Activated CD4-positive, alpha-beta T cell treated with anti-CD3 and anti-CD28 coated beads for 36 hours (primary cell): ENCODE data around the gene LONRF2. TPM values are rescaled to one million over a fixed set of nuclear protein-coding genes. Genes with fewer than 3 reads are reported as not detected.

ENCODE experiments used
- ATAC-seq: fragments of 200-7000 bp; cut with Tn5 transposase; one replicate; pipeline ENCODE4 v1.10.0; 2021; ENCODE audit warnings: mild to moderate bottlenecking, moderate library complexity
- CTCF ChIA-PET: fragments of 350-600 bp; sonication (Branson Sonifier 250); formaldehyde crosslinking; loops from one replicate; lab custom pipeline; 2021; ENCODE audit warnings: antibody characterized with exemption; lab: Charles Lee
- POLR2A ChIA-PET: fragments of 350-600 bp; sonication (Branson Sonifier 250); formaldehyde crosslinking; loops from one replicate; lab custom pipeline; 2021; ENCODE audit warnings: antibody characterized with exemption, inconsistent platforms; lab: Charles Lee
- DNase-seq: peaks from one replicate; pipeline ENCODE4 v3.0.0-alpha.2; 2020
- H3K27ac Mint-ChIP-seq: one replicate; pipeline ENCODE4 v1.8.0; 2021; ENCODE audit warnings: mixed read lengths
- H3K27me3 Mint-ChIP-seq: one replicate; pipeline ENCODE4 v1.8.0; 2021; ENCODE audit warnings: mixed read lengths
- H3K36me3 Mint-ChIP-seq: one replicate; pipeline ENCODE4 v1.8.0; 2021; ENCODE audit warnings: low read depth, mixed read lengths
- H3K4me1 Mint-ChIP-seq: one replicate; pipeline ENCODE4 v1.8.0; 2021; ENCODE audit warnings: mixed read lengths
- H3K4me3 Mint-ChIP-seq: one replicate; pipeline ENCODE4 v1.8.0; 2021; ENCODE audit warnings: mild to moderate bottlenecking, moderate library complexity, mixed read lengths
- H3K9me3 Mint-ChIP-seq: one replicate; pipeline ENCODE4 v1.8.0; 2021; ENCODE audit warnings: low read depth, mixed read lengths
- intact Hi-C, 2 experiments: fragments of 100-400 bp; cut with DNase I in 1 of 2; cut with micrococcal nuclease in 1 of 2; formaldehyde crosslinking; loops; one replicate each; pipeline versions ENCODE4 v1.14.2 to v1.15.1; 2022 to 2024; cut with DNase I, micrococcal nuclease
- total RNA-seq, 2 experiments: library from RNA; stranded (reverse); gene quantifications; one replicate each; pipeline ENCODE4 v1.2.3, GENCODE V29; 2021

The LONRF2 gene
- total RNA-seq, 2 experiments from 2014 or later, result 0.02 to 0.04 TPM

DNA sequence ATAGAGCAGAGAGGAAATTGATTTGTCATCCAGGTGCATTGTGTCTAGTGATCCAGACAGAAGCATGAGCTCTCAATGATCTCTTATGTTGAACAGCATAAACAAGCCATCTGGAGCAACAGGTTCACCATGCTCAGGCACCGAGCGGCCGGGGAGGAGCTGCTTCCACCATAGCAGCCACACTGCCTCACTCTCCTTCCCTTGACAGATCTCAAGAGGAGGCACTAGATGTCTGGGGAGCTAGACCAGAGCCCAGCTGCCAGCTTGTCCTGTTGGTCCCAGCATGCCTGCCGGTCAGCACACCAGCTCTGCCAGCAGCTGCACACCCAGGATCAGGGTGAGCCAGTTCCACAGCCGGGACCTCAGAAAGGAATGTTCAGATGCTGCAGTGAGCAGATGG lies 17.5 kb upstream of the LONRF2 start:
- intact Hi-C loops, result no loop called here
- H3K27ac Mint-ChIP-seq, result no peak overlapping the region
- H3K4me3 Mint-ChIP-seq, result no peak overlapping the region
- H3K36me3 Mint-ChIP-seq, result no peaks in the 10 kb centered on the region
- DNase-seq, result no peak
- H3K4me1 Mint-ChIP-seq, result no peaks in the 10 kb centered on the region
- H3K27me3 Mint-ChIP-seq, result peaks cover 6% of the 10 kb centered on the region
- peaks cover 5% of the 10 kb centered on the region for H3K9me3 Mint-ChIP-seq
- CTCF ChIA-PET, result interaction anchor here (0.5 to 1.4 kb wide), 3 partner anchors 9 to 641 kb away, joined by 3 read pairs; no protein-coding TSS in a partner anchor
- no peak for ATAC-seq
- POLR2A ChIA-PET, result no interaction called here

DNA sequence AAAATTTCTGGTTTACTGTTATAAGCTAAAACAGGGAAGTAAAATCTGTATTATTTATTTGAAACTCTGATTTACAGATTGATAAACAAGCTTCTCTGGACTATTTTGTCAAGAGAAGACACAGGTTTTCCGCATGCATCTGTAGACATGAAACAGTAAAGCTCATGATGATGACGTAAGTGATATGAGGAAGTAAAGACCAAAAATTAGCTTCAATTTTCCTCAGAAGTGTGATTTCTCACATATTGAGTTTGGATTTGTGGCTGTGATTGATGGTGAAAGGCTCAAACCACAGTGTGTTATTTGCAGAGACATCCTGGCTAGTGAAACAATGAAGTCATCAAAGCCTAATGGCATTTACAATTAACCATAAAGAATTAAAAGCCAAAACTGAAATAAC lies 12.6 kb upstream of the LONRF2 start:
- POLR2A ChIA-PET, result no interaction called here
- H3K9me3 Mint-ChIP-seq, result no peaks in the 10 kb centered on the region
- CTCF ChIA-PET, result interaction anchor here (2.5 kb wide), 1 partner anchor 46 kb away, joined by 8 read pairs; no protein-coding TSS in a partner anchor
- H3K27ac Mint-ChIP-seq, result no peak overlapping the region
- H3K4me3 Mint-ChIP-seq, result no peak overlapping the region
- no peak for DNase-seq
- H3K4me1 Mint-ChIP-seq, result no peaks in the 10 kb centered on the region
- intact Hi-C loops, result no loop called here
- no peaks in the 10 kb centered on the region for H3K36me3 Mint-ChIP-seq
- peaks cover 7% of the 10 kb centered on the region for H3K27me3 Mint-ChIP-seq
- no peak for ATAC-seq

DNA sequence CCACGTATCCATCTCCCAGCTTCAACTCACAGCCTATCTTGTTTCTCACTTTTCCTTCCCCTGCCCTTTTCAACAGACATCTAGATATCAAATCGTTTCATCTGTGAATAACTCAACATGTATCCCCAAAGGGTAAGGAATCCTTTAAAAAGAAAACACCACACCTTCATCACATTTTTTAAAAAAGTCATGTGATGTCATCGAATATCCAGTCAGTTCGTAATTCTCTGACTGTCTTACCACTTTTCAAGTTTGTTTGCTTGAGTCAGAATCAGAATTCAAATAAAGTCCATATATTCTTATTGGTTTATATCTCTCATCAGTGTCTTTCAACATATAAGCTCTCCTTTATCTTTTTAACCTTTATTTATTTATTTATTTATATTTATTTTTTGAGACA lies 5.4 kb upstream of the LONRF2 start:
- no peak overlapping the region for H3K4me3 Mint-ChIP-seq
- intact Hi-C loops, result no loop called here
- no peak for ATAC-seq
- no peaks in the 10 kb centered on the region for H3K9me3 Mint-ChIP-seq
- ChIA-PET POLR2A (no interaction called here), CTCF (no interaction called here)
- no peak for DNase-seq
- no peak overlapping the region for H3K27ac Mint-ChIP-seq
- peaks cover 32% of the 10 kb centered on the region for H3K27me3 Mint-ChIP-seq
- no peaks in the 10 kb centered on the region for H3K4me1 Mint-ChIP-seq
- H3K36me3 Mint-ChIP-seq, result no peaks in the 10 kb centered on the region

DNA sequence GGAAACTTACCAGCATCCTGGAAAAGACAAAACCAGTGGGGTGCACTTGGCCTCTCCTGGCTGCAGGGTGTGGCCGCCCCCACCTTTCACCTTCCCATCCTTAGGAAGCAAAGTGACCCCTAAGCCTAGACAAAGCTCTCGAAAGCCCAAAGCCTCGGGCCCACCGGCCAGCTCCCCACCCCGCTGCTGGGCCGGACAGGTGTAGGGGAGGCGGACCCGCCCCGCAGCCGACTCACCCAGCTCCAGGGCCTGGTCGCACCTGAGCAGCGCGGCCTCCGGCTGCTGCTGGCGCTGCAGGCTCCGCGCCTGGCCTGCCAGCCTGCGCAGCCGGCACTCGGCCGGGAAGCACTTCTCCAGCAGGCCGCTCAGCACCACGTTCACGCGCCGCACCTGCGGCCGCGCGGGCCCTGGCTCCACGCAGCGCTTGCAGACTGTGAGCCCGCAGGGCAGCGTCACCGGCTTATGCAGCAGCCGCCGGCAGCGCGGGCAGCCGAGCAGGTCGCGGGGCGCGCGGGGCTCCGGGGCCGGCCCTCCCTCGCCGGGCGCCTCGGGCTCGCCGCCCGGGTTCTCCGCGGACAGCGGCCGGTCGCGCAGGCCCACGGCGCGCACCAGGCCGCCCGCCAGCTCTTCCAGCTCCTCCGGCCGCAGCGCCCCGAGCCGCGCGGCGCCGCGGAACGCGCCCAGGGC lies 979 bp downstream of the LONRF2 start:
- Mint-ChIP-seq H3K27me3 (peaks cover 56% of the 10 kb centered on the region), H3K36me3 (peaks cover 3% of the 10 kb centered on the region), H3K4me3 (no peak overlapping the region), H3K4me1 (no peaks in the 10 kb centered on the region), H3K9me3 (peaks cover 14% of the 10 kb centered on the region), H3K27ac (no peak overlapping the region)
- peak; percentile 53 for ATAC-seq
- CTCF ChIA-PET, result interaction anchor here (0.6 to 2.1 kb wide), 4 partner anchors 23 to 59 kb away, joined by 4 to 6 read pairs (median 4); no protein-coding TSS in a partner anchor
- POLR2A ChIA-PET, result no interaction called here
- DNase-seq, result peak; percentile 45
- intact Hi-C loops, result no loop called here

DNA sequence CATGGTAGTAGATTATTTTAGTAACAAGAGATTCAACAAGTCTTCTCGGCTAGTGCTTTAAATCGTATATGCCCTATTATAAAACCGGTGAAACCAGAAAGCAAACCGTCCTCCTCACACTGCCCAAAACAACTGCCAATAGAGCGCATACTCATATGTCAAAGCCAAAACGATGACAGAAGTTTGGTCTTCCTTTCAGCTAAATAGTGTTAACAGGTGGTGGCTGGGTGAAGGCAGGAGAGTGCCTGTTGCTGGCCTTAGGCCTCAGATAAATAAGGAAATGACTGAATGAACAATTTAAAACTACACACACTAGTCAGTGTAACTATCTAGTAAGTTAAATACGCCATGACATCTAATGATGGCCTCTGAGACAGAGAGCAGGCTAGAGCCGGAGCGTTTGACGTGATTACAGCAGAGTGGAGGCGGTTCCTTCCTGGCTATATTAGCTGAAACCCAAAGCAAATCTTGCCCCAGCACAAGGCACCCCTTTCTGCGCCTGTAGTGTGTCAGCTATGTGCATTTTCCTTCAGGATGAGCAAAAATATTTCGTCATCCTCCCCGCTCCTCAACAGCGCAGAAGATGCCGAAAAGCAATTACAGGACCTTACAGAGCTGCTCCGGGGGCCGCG lies 1.6 kb downstream of the LONRF2 start:
- Mint-ChIP-seq H3K27me3 (peaks cover 57% of the 10 kb centered on the region), H3K9me3 (peaks cover 14% of the 10 kb centered on the region), H3K36me3 (peaks cover 3% of the 10 kb centered on the region), H3K4me1 (no peaks in the 10 kb centered on the region), H3K4me3 (no peak overlapping the region), H3K27ac (no peak overlapping the region)
- no peak for DNase-seq
- ChIA-PET POLR2A (no interaction called here), CTCF (interaction anchor here (0.6 to 2.1 kb wide), 4 partner anchors 22 to 58 kb away, joined by 4 to 6 read pairs (median 4); no protein-coding TSS in a partner anchor)
- no peak for ATAC-seq
- intact Hi-C loops, result no loop called here

DNA sequence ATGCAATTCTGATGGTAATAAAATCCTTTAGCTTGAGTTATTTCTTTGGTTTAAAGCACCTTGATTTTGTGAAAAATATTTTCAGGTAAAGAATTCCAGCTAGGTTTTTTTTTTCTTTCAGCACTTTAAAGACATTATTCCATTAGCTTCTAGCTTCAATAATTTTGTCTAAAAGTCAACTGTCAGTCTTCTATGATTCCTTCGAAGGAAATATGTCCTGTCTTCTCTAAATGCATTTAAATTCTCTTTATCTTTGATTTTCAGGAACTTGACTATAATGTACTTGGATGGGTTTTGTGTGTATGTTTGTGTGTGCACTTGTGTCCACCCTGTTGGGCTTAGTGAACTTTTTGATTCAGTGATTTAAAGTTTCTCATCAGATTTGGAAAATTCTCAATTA lies 4.7 kb downstream of the LONRF2 start:
- Mint-ChIP-seq H3K27me3 (peaks cover 38% of the 10 kb centered on the region), H3K4me1 (no peaks in the 10 kb centered on the region)
- CTCF ChIA-PET, result interaction anchor here (1.3 kb wide), 1 partner anchor 64 kb away, joined by 3 read pairs; no protein-coding TSS in a partner anchor

DNA sequence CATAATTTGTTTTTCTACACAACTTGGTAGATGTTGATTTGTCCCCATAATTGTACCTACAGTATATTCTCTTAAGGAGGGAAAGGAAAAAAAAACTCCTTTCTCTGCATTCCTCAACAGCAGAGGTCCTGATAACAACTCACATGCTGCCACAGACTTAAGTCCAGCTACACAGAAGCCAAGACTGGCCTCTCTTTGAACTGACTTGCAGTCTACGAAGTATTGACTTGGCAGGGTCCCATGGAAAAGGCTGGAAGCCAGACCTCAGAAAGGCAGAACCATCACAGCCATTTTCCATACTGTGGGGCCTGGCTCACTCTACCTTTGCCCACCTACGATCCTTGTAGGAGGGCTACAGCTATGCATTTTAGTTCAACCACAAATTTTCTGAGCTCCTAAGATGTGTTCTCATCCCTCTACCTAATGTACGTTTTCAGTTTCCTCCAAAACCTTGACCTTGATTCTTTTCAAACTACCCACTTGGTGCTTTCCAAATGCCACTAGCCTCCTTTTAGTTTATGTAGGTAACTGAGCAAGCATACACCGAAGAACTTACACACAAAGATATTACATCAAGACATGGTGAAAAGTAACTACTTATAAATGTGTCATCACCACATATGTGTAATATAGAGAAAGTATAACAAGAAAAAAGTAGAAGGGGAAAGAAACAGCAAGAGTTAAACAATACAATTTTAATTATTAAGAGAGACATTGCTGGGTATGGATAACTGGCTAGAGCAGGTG lies 12.2 kb downstream of the LONRF2 start:
- intact Hi-C loops, result no loop called here
- ChIA-PET POLR2A (no interaction called here), CTCF (no interaction called here)
- ATAC-seq, result no peak
- H3K4me3 Mint-ChIP-seq, result no peak overlapping the region
- H3K36me3 Mint-ChIP-seq, result no peaks in the 10 kb centered on the region
- H3K27ac Mint-ChIP-seq, result no peak overlapping the region
- peaks cover 12% of the 10 kb centered on the region for H3K27me3 Mint-ChIP-seq
- no peak for DNase-seq
- H3K9me3 Mint-ChIP-seq, result no peaks in the 10 kb centered on the region
- H3K4me1 Mint-ChIP-seq, result peaks cover 2% of the 10 kb centered on the region

More for the DNA sequence above, 4.7 kb downstream of the LONRF2 start:
- H3K4me3 Mint-ChIP-seq, result no peak overlapping the region
- DNase-seq, result no peak
- no peak for ATAC-seq
- peaks cover 3% of the 10 kb centered on the region for H3K36me3 Mint-ChIP-seq
- POLR2A ChIA-PET, result no interaction called here
- peaks cover 14% of the 10 kb centered on the region for H3K9me3 Mint-ChIP-seq
- no peak overlapping the region for H3K27ac Mint-ChIP-seq
- intact Hi-C loops, result no loop called here

DNA sequence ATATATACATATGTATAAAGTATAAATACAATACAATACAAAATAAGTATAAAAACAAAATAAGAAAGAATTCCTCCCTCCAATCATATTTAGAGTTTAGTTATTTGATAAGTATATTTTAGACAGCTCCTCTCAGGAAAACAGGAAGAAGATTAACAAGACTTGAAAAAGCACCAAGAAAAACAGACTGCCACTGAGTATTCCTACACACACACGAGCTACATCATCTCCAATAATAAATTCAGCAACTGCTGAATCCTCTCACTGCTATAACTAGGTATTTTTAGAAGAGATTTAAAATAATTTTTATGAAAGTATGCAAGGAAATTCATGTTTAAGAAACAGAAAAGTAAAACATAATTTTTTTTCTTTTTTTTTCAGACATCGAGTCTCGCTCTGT lies 13.0 kb downstream of the LONRF2 start:
- Mint-ChIP-seq H3K27ac (no peak overlapping the region), H3K27me3 (peaks cover 12% of the 10 kb centered on the region), H3K9me3 (no peaks in the 10 kb centered on the region), H3K36me3 (no peaks in the 10 kb centered on the region), H3K4me1 (peaks cover 2% of the 10 kb centered on the region), H3K4me3 (no peak overlapping the region)
- intact Hi-C loops, result no loop called here
- ChIA-PET CTCF (interaction anchor here (0.9 to 1.4 kb wide), 2 partner anchors 32 to 71 kb away, joined by 3 to 10 read pairs; no protein-coding TSS in a partner anchor), POLR2A (no interaction called here)
- DNase-seq (no peak), ATAC-seq (no peak)

DNA sequence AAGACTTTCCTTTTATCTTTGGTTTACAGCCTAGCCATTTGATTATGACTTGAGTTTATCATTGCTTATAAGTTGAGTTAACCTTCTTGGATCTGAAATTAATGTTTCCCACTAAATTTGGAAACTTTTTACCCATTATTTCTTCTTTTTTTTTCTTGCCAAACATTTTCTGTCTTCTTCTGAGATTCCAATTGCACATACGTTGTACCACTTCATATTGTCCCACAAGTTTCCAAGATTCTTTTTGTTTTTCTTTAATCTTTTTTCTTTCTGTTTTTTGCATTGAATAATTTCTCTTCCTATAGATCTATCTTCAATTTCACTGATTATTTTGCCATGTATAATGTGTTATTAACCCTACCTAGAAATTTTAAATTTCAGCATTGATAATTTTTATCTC lies 18.6 kb downstream of the LONRF2 start:
- H3K4me3 Mint-ChIP-seq, result no peak overlapping the region
- H3K36me3 Mint-ChIP-seq, result no peaks in the 10 kb centered on the region
- DNase-seq (no peak), ATAC-seq (no peak)
- ChIA-PET CTCF (interaction anchor here (0.8 kb wide), 1 partner anchor 51 kb away, joined by 3 read pairs; no protein-coding TSS in a partner anchor), POLR2A (no interaction called here)
- H3K4me1 Mint-ChIP-seq, result no peaks in the 10 kb centered on the region
- peaks cover 18% of the 10 kb centered on the region for H3K27me3 Mint-ChIP-seq
- intact Hi-C loops, result no loop called here
- H3K27ac Mint-ChIP-seq, result no peak overlapping the region
- peaks cover 5% of the 10 kb centered on the region for H3K9me3 Mint-ChIP-seq

DNA sequence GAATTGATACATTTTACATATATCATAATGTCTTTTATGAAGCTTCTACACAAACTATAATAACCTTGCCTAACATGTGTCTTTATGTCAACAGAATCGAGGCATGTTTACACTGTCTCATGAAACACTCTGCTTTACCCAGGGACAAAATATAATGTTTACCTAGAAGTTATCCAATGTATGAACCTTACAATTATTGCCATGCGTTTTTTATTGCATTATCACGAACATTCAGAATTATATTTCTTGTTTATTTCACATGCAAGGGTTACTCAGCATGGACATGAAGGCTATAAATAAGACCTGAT lies 19.8 kb downstream of the LONRF2 start:
- no peak overlapping the region for H3K27ac Mint-ChIP-seq
- no peaks in the 10 kb centered on the region for H3K36me3 Mint-ChIP-seq
- POLR2A ChIA-PET, result no interaction called here
- peaks cover 22% of the 10 kb centered on the region for H3K27me3 Mint-ChIP-seq
- intact Hi-C loops, result no loop called here
- CTCF ChIA-PET, result no interaction called here
- H3K4me1 Mint-ChIP-seq, result no peaks in the 10 kb centered on the region
- peaks cover 5% of the 10 kb centered on the region for H3K9me3 Mint-ChIP-seq
- H3K4me3 Mint-ChIP-seq, result no peak overlapping the region
- no peak for DNase-seq
- no peak for ATAC-seq

DNA sequence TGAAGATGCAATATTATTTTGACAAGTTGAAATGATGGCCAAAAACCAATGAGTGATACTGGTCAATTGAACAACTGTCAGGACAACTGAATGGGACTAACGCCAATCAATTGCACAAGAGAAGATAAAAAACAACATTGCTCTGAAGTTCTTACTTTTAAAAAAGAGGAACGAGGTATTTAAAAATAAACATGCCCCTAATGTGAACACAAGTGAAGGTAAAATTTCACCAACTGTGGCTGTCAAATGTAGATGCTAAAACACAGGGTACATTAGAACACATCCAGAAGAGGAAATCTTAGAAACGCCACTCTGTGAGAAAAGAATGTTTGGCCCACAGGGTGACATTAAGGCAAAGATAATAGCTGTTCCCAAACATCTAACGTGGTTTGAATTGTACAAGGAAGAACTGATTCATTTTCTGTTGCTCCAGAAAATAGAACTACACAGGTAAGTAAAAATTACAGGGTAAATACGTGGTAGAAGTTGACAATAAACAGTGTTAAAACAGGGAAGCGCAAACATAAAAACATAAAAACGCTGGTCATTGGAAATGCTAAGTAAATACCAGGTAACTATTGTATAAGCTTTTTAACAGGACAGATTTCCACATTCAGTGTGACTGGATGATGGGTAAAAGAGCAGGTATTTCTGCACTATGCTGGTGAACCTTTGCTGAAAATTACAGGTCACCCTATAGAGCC lies 20.3 kb downstream of the LONRF2 start:
- CTCF ChIA-PET, result interaction anchor here (1.1 kb wide), 1 partner anchor 11 kb away, joined by 7 read pairs; no protein-coding TSS in a partner anchor
- intact Hi-C loops, result no loop called here
- POLR2A ChIA-PET, result no interaction called here
- H3K4me3 Mint-ChIP-seq, result no peak overlapping the region
- peaks cover 22% of the 10 kb centered on the region for H3K27me3 Mint-ChIP-seq
- H3K36me3 Mint-ChIP-seq, result no peaks in the 10 kb centered on the region
- ATAC-seq (no peak), DNase-seq (no peak)
- no peaks in the 10 kb centered on the region for H3K4me1 Mint-ChIP-seq
- H3K27ac Mint-ChIP-seq, result no peak overlapping the region
- peaks cover 5% of the 10 kb centered on the region for H3K9me3 Mint-ChIP-seq
